22Rv1 (cell line): ENCODE data around the gene NXNL2.

Experiments
- H3K27ac ChIP-seq: fragments of 450-650 bp; 2 replicates; pipeline ENCODE4 v1.5.1; 2017
- ZFX ChIP-seq: fragments of 450-650 bp; IDR thresholded peaks from 2 replicates; pipeline ENCODE4 v1.6.1; 2017; ENCODE audit warnings: antibody characterized with exemption, borderline replicate concordance
- TF ChIP-seq, protein P1 (sequence below): fragments of 450-650 bp; IDR thresholded peaks from 2 replicates; pipeline ENCODE4 v1.5.1; 2017; ENCODE audit warnings: mild to moderate bottlenecking

The NXNL2 gene

DNA sequence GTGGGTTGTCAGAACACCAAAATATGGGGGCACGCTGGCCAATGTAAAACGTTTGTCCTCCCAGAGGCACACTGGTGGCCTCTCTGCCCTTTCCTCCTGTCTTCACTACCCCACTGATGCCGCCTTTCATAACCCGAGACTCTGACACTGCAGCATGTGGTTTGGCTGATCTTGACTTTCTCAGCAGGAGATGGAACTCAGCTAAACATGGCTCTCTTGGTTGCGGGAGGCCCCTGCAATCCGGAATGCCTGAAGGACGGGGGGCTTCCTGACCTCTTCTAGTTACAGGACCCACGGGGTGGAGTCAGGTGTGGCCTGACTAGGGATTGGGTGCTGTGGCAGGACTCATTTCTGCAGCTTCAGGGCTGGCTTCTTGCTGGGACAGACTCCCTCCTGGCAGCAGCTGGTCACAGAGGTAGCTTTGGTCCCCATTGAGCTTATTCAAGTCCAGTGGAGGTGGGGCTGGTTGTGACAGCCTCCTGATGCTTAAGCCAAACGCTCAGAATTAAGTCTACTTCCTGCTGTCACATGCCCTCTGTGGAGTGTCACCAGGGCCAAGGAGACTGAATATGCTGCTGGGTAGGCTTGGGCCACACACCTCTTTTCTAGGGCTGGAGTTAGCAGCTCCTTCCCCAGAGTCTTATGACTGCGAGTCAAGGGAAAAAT, 44.2 kb downstream of the NXNL2 start:
- H3K27ac ChIP-seq, result no peak overlapping the region
- TF ChIP-seq ZFX, result no peak
- TF ChIP-seq, protein P1, sequence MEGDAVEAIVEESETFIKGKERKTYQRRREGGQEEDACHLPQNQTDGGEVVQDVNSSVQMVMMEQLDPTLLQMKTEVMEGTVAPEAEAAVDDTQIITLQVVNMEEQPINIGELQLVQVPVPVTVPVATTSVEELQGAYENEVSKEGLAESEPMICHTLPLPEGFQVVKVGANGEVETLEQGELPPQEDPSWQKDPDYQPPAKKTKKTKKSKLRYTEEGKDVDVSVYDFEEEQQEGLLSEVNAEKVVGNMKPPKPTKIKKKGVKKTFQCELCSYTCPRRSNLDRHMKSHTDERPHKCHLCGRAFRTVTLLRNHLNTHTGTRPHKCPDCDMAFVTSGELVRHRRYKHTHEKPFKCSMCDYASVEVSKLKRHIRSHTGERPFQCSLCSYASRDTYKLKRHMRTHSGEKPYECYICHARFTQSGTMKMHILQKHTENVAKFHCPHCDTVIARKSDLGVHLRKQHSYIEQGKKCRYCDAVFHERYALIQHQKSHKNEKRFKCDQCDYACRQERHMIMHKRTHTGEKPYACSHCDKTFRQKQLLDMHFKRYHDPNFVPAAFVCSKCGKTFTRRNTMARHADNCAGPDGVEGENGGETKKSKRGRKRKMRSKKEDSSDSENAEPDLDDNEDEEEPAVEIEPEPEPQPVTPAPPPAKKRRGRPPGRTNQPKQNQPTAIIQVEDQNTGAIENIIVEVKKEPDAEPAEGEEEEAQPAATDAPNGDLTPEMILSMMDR, result no peak

DNA sequence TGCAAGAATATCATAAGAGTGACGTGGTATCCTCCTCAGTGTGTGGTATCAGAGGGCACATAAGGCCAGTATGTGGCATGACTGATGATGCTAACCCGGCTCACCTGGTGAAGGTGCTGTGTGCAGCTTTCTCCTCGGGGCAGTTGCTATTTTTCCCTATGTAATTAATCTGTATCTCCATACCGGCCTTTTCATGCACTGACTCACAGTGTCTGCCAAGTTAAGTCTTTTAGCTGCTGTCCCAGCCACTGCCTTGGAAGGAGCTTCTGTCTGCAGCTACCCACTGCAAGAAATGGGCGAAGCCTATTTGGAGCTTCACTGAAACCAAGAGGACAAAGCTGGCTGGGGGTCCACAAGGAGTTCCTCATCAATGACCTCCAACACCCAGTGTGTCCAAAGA, 46.0 kb downstream of the NXNL2 start:
- no peak overlapping the region for H3K27ac ChIP-seq
- TF ChIP-seq ZFX, result no peak
- TF ChIP-seq, protein P1, result no peak

DNA sequence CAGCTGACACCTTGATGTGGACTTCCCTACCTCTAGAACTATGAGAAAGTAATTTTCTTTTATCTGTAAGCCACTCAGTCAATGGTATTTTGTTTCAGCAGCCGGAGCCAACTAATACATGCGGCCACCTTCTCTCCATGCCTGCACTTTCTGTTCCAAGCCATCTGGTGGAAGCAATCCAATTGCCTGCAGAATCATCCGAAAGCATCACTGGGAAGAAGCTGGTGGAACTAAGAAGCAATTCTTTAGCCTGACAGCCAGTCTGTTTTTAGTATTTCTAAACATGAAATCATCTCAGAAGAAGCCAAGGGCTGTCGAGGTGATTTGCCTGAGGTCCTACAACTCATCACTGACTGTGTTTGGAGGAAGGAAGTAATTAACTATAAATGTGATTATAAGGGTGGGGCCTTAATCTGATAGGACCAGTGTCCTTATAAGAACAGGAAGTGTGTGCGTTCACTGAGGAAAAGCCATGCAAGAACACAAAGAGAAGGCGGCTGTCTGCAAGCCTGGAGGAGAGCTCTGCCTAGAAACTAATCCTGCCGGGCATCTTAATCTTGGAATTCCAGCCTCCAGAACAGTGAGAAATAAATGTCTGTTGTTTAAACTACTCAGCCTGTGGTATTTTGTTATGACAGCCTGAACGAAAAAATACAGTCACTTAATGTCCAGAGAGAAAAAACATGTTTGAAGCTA, 49.1 kb downstream of the NXNL2 start:
- TF ChIP-seq ZFX, result no peak
- TF ChIP-seq, protein P1, result no peak
- H3K27ac ChIP-seq, result no peak overlapping the region

DNA sequence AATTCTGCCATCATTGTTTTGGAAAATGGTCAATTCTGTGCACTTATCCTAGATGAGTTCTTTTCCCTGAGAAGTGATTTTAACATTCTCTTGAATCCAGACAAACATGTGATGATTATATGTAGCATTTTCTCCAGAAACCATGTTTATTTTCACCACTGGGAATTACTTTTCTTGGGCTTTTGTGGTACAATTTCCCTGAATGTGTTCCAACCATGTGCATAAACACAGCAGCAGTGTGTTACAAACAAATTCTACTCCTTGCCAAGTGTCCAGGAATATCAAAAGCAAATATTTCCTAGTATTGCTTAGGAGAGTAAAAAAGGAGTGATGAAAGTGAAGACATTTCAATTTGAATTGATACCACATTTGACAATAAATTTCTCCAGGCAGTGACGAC, 50.4 kb downstream of the NXNL2 start:
- no peak overlapping the region for H3K27ac ChIP-seq
- TF ChIP-seq, protein P1, result no peak
- TF ChIP-seq ZFX, result no peak

DNA sequence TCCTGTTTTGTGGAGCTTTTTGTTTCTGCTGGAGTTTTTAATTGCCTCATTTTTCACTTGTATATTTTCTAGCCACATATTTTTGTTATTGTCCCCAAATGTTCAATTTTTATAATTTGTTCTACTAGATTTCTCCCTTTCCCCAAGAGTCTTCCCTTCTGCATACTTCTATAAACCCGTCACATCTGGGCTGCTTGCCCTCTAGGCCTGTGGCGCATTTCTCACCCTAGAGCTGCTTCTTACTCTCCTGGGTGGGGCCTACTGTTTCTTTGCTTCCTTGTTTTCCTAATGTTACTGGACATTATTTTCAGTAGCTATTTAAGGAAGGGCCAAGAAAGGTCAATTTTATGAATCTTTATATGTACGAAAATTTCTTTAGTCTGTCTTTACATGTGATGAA, 51.5 kb downstream of the NXNL2 start:
- no peak overlapping the region for H3K27ac ChIP-seq
- TF ChIP-seq, protein P1, result no peak
- TF ChIP-seq ZFX, result no peak

DNA sequence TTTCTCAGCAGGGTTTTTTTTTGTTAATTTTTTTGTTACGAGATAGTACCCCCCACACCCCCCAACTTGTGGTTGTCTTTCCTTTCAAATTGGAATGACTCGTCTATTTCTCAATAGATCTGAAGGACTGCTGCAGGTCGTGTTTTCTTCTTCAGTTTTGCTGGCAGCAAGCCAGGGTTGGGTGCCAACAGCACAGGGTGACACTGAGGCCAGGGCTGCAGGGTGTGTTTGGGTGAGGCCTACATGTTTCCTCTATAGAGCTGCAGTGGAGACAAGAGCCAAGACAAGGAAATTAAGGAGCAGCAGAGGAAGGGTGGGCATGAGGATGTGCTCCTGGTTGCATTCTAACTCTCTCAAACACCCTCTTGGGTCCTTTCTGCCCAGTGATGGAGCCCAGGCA, 52.2 kb downstream of the NXNL2 start:
- no peak overlapping the region for H3K27ac ChIP-seq
- TF ChIP-seq, protein P1, result no peak
- TF ChIP-seq ZFX, result no peak

DNA sequence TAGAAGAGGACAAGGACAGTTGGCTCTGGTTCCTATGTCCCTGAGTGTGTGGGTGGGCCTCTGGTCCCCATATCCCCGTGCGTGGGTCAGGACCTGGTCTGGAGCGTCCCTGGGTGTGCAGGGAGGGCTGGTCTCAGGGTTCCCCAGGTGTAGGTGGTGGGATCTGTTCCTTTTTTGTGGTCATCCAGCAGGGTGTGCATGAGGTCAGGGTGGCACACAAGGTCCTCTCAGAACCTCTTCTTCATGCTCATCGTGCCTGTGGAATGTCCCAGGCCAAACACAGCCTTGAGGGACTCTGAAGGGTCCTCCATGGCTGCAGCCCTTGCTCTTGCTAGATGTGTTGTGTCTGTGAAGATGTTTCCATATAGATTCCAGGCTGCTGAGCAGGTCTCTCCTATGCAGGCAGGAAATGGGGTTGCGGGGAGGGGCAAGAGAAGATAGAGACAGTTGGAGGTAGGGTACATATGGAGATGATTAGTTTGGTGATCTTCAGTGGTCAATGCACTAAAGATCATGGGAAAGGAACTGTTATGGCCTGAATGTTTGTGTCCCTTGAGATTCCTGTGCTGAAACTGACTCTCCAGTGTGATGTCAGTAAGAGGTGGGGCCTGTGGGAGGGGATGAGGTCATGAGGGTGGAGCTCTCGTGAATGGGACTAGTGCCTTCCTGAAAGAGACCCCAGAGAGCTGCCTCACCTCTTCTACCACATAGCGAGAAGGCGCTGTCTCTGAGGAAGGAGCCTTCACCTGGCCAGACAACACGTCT, 53.1 kb downstream of the NXNL2 start:
- H3K27ac ChIP-seq, result no peak overlapping the region
- TF ChIP-seq, protein P1, result no peak
- TF ChIP-seq ZFX, result no peak
